ENCODE data around the gene CHRDL2. TPM values are rescaled to one million over a fixed set of nuclear protein-coding genes. Genes with fewer than 3 reads are reported as not detected.

Gene CHRDL2
- total RNA-seq, 1 donor from 2014 or later, result 1.2 TPM

- no peak overlapping the region for H3K4me3 ChIP-seq
- peaks cover 8% of the 10 kb centered on the region for H3K4me1 ChIP-seq
- H3K36me3 ChIP-seq, result no peaks in the 10 kb centered on the region
- intact Hi-C loops (cut with DNase I), result no loop called here
- peak; percentile 94 to 96 for ATAC-seq
- H3K27ac ChIP-seq, result no peak overlapping the region
- DNase-seq, result peak; percentile 77
- H3K9me3 ChIP-seq, result no peaks in the 10 kb centered on the region
- H3K27me3 ChIP-seq (ENCODE audit: low read depth), result peaks cover 13% of the 10 kb centered on the region
- TF ChIP-seq, protein P1, sequence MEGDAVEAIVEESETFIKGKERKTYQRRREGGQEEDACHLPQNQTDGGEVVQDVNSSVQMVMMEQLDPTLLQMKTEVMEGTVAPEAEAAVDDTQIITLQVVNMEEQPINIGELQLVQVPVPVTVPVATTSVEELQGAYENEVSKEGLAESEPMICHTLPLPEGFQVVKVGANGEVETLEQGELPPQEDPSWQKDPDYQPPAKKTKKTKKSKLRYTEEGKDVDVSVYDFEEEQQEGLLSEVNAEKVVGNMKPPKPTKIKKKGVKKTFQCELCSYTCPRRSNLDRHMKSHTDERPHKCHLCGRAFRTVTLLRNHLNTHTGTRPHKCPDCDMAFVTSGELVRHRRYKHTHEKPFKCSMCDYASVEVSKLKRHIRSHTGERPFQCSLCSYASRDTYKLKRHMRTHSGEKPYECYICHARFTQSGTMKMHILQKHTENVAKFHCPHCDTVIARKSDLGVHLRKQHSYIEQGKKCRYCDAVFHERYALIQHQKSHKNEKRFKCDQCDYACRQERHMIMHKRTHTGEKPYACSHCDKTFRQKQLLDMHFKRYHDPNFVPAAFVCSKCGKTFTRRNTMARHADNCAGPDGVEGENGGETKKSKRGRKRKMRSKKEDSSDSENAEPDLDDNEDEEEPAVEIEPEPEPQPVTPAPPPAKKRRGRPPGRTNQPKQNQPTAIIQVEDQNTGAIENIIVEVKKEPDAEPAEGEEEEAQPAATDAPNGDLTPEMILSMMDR (IDR thresholded peaks at IDR 0.05), result peak; percentile 95
Observed at GRCh38 chr11:74726547-74727182, 4.6 kb downstream of the CHRDL2 start.

GRCh38 chr11:74725701-74726100, 5.5 kb downstream of the CHRDL2 start:
- TF ChIP-seq, protein P1 (IDR thresholded peaks at IDR 0.05), result no peak
- Histone ChIP-seq H3K4me1 (peaks cover 6% of the 10 kb centered on the region), H3K4me3 (no peak overlapping the region), H3K9me3 (no peaks in the 10 kb centered on the region), H3K36me3 (no peaks in the 10 kb centered on the region), H3K27me3 (ENCODE audit: low read depth) (peaks cover 6% of the 10 kb centered on the region), H3K27ac (no peak overlapping the region)
- intact Hi-C loops (cut with DNase I), result no loop called here
- no peak for ATAC-seq
- no peak for DNase-seq

DNA sequence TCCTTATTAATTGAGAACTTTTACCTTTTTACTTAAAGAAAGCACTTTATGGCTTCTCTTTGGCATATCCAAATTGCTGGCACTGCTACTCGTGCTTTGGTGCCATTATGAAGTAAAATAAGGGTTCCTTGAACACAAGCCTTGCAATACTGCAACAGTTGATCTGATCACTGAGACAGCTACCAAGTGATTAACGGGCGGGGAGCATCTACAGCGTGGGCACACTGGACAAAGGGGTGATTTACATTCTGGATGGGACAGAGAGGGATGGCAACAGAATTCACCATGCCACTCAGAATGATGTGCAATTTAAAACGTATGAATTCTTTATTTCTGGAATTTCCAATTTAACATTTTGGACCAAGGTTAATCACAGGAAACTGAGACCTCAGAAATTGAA, 7.7 kb downstream of the CHRDL2 start:
- intact Hi-C loops (cut with DNase I), result no loop called here

DNA sequence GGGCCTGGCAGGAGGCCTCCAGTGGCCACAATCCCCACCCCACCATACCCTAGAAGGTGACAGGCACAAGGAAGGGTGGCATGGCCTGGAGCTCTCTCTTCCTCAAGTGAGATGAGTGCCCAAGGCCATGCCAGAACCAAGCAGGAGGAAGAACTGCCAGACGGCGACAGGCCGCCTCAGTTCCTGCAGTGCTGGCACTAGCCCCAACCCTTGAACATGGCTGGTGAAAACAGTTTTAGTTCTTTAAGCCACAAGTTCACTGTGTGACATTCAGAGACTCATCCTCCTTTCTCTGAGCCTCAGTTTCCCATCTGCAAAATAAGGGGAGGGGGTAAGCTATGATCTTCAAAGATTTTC, 9.8 kb downstream of the CHRDL2 start:
- ATAC-seq (no peak), DNase-seq (no peak)
- intact Hi-C loops (cut with DNase I), result no loop called here
- TF ChIP-seq, protein P1 (IDR thresholded peaks at IDR 0.05), result no peak
- H3K4me3 ChIP-seq, result no peak overlapping the region
- H3K27me3 ChIP-seq (ENCODE audit: low read depth), result no peaks in the 10 kb centered on the region
- H3K4me1 ChIP-seq, result peaks cover 19% of the 10 kb centered on the region
- H3K27ac ChIP-seq, result no peak overlapping the region
- H3K36me3 ChIP-seq, result no peaks in the 10 kb centered on the region
- H3K9me3 ChIP-seq, result no peaks in the 10 kb centered on the region

More for the DNA sequence above, 7.7 kb downstream of the CHRDL2 start:
- DNase-seq (no peak), ATAC-seq (no peak)
- TF ChIP-seq, protein P1 (IDR thresholded peaks at IDR 0.05), result no peak
- Histone ChIP-seq H3K9me3 (no peaks in the 10 kb centered on the region), H3K27ac (no peak overlapping the region), H3K36me3 (no peaks in the 10 kb centered on the region), H3K4me1 (peaks cover 16% of the 10 kb centered on the region), H3K27me3 (ENCODE audit: low read depth) (no peaks in the 10 kb centered on the region), H3K4me3 (no peak overlapping the region)

DNA sequence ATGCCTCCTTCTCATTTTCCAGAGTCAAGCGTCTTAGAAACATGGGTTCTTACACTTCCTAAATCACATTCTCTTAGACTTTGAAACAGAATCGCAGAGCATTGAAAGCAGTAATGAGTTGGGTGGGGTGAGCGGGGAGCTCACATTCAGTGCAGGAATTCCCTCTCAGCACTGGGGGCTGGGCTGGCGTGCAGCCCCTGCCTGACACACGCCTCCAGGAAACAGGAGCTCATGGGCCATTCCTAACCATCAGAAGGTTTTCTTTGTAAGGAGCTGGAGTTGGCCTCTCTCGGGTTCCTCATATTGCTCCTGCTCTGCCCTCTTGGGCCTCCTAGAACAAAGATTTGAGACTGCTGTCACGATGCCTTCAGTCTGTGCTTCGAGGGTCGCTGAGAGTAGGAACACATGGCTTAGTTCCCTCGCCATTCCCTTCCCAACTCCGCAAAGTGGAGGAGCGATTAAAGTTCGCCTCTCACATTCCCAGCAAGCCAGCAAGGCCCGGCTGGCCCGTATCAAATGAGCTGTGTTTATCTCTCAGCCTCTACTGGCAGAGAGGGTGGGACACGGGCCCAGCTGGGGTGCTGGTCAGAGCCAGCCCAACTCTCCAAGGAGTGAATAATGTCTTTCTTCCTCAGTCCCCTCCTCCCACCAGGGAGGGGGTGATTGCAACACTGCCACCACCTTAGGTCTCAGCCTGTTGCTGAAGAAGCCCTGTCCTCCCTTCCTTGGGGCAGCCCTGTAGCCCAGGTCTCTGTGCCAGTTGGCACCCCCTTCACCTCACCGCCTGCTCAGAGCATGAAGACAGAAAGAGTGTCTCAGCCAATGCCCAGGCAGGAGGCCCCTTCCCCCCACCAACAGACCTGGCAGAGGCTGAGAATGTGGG, 10.4 kb downstream of the CHRDL2 start:
- Histone ChIP-seq H3K27me3 (ENCODE audit: low read depth) (no peaks in the 10 kb centered on the region), H3K9me3 (no peaks in the 10 kb centered on the region), H3K27ac (peak overlapping the region; percentile 49), H3K4me1 (peaks cover 16% of the 10 kb centered on the region), H3K4me3 (no peak overlapping the region), H3K36me3 (no peaks in the 10 kb centered on the region)
- TF ChIP-seq, protein P1 (IDR thresholded peaks at IDR 0.05), result no peak
- DNase-seq, result peak; percentile 63
- ATAC-seq, result peak; percentile 78 to 80
- intact Hi-C loops (cut with DNase I), result no loop called here
